Subcutaneous abdominal adipose tissue (tissue), 5 donors: Measurements from ENCODE around the gene DBF4B.

ENCODE experiments used
- H3K27ac ChIP-seq: one replicate; pipeline ENCODE4 v1.7.0; 2013; ENCODE audit warnings: low read depth, mild to moderate bottlenecking, inconsistent platforms, low read length, moderate library complexity
- H3K27me3 ChIP-seq, 5 donors: one replicate each; pipeline ENCODE4 v1.7.0; 2013; ENCODE audit warnings: low read length in 5 of 5, inconsistent platforms in 1 of 5; ENCODE audit not compliant: control insufficient read depth in 5 of 5, insufficient read depth in 4 of 5
- H3K36me3 ChIP-seq, 5 donors: one replicate each; pipeline ENCODE4 v1.7.0; 2013; ENCODE audit warnings: low read length in 5 of 5; ENCODE audit not compliant: control insufficient read depth in 5 of 5, insufficient read depth in 5 of 5
- H3K4me1 ChIP-seq, 5 donors: one replicate each; pipeline ENCODE4 v1.7.0; 2013; ENCODE audit warnings: low read length in 5 of 5, mild to moderate bottlenecking in 3 of 5, moderate library complexity in 1 of 5; ENCODE audit not compliant: control insufficient read depth in 5 of 5, insufficient read depth in 5 of 5
- H3K4me3 ChIP-seq, 5 donors: one replicate each; pipeline ENCODE4 v1.7.0; 2013; ENCODE audit warnings: low read length in 5 of 5, low read depth in 1 of 5
- H3K9ac ChIP-seq, 5 donors: one replicate each; pipeline ENCODE4 v1.7.0; 2013; ENCODE audit warnings: low read length in 5 of 5, mild to moderate bottlenecking in 4 of 5, moderate library complexity in 3 of 5
- H3K9me3 ChIP-seq, 5 donors: one replicate each; pipeline ENCODE4 v1.7.0; 2013; ENCODE audit warnings: low read length in 5 of 5; ENCODE audit not compliant: control insufficient read depth in 5 of 5
- donor health status: healthy.
- donor health status: healthy.
- donor health status: healthy.
- donor health status: healthy.
- donor health status: healthy.

DBF4B gene

GRCh38 chr17:44776628-44777393 lies 68.3 kb downstream of the DBF4B start:
- Histone ChIP-seq H3K9me3 (no peaks in the 10 kb centered on the region), H3K9ac (no peak overlapping the region), H3K27me3 (peaks cover 13 to 23% (median 14%) of the 10 kb centered on the region in 5 donors), H3K36me3 (no peaks in the 10 kb centered on the region), H3K4me3 (no peak overlapping the region), H3K4me1 (peaks cover 0 to 36% (median 26%) of the 10 kb centered on the region in 5 donors), H3K27ac (no peak overlapping the region)

- Histone ChIP-seq H3K9ac (no peak overlapping the region), H3K27ac (no peak overlapping the region), H3K36me3 (no peaks in the 10 kb centered on the region), H3K4me1 (peaks cover 0 to 44% (median 34%) of the 10 kb centered on the region in 5 donors), H3K9me3 (no peaks in the 10 kb centered on the region), H3K4me3 (no peak overlapping the region), H3K27me3 (peaks cover 9 to 19% (median 11%) of the 10 kb centered on the region in 5 donors)
Measured at GRCh38 chr17:44777394-44778348, 69.2 kb downstream of the DBF4B start.

- Histone ChIP-seq H3K4me1 (peaks cover 0 to 45% (median 35%) of the 10 kb centered on the region in 5 donors), H3K27ac (no peak overlapping the region), H3K4me3 (peak overlapping the region in 3 of 5 donors; percentile 26 to 50 (median 46)), H3K9me3 (no peaks in the 10 kb centered on the region), H3K9ac (no peak overlapping the region), H3K27me3 (peaks cover 0 to 11% (median 4%) of the 10 kb centered on the region in 5 donors), H3K36me3 (no peaks in the 10 kb centered on the region)
Measured at GRCh38 chr17:44778656-44779210, 70.3 kb downstream of the DBF4B start.

GRCh38 chr17:44779211-44780025 lies 71.0 kb downstream of the DBF4B start:
- H3K27ac ChIP-seq = no peak overlapping the region
- no peaks in the 10 kb centered on the region for H3K36me3 ChIP-seq
- peaks cover 0 to 11% (median 4%) of the 10 kb centered on the region in 5 donors for H3K27me3 ChIP-seq
- H3K9ac ChIP-seq = no peak overlapping the region
- H3K4me3 ChIP-seq = peak overlapping the region in 4 of 5 donors; percentile 26 to 50 (median 36)
- H3K4me1 ChIP-seq = peaks cover 0 to 45% (median 35%) of the 10 kb centered on the region in 5 donors
- no peaks in the 10 kb centered on the region for H3K9me3 ChIP-seq

DNA sequence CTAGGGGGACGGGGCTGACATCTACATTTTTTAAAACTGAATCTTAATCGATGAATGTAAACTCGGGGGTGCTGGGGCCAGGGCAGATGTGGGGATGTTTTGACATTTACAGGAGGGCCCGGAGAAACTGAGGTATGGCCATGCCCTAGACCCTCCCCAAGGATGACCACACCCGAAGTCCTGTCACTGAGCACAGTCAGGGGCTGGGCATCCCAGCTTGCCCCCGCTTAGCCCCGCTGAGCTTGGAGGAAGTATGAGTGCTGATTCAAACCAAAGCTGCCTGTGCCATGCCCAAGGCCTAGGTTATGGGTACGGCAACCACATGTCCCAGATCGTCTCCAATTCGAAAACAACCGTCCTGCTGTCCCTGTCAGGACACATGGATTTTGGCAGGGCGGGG lies 71.7 kb downstream of the DBF4B start:
- H3K27me3 ChIP-seq = peaks cover 0 to 11% (median 4%) of the 10 kb centered on the region in 5 donors

GRCh38 chr17:44780845-44781480 lies 72.5 kb downstream of the DBF4B start:
- H3K9ac ChIP-seq = no peak overlapping the region
- H3K4me3 ChIP-seq = no peak overlapping the region
- peaks cover 0 to 11% (median 4%) of the 10 kb centered on the region in 5 donors for H3K27me3 ChIP-seq
- H3K9me3 ChIP-seq = no peaks in the 10 kb centered on the region
- peaks cover 0 to 31% (median 26%) of the 10 kb centered on the region in 5 donors for H3K4me1 ChIP-seq
- no peaks in the 10 kb centered on the region for H3K36me3 ChIP-seq
- H3K27ac ChIP-seq = no peak overlapping the region

More for the DNA sequence above, 71.7 kb downstream of the DBF4B start:
- H3K9ac ChIP-seq = no peak overlapping the region
- no peaks in the 10 kb centered on the region for H3K9me3 ChIP-seq
- H3K36me3 ChIP-seq = no peaks in the 10 kb centered on the region
- no peak overlapping the region for H3K27ac ChIP-seq
- H3K4me3 ChIP-seq = no peak overlapping the region
- H3K4me1 ChIP-seq = peaks cover 0 to 39% (median 31%) of the 10 kb centered on the region in 5 donors

- no peak overlapping the region for H3K27ac ChIP-seq
- H3K27me3 ChIP-seq = peaks cover 0 to 11% (median 4%) of the 10 kb centered on the region in 5 donors
- H3K36me3 ChIP-seq = no peaks in the 10 kb centered on the region
- H3K9me3 ChIP-seq = no peaks in the 10 kb centered on the region
- H3K4me3 ChIP-seq = peak overlapping the region in 1 of 5 donors; percentile 17
- H3K9ac ChIP-seq = no peak overlapping the region
- peaks cover 0 to 29% (median 21%) of the 10 kb centered on the region in 5 donors for H3K4me1 ChIP-seq
Measured at GRCh38 chr17:44781551-44782325, 73.3 kb downstream of the DBF4B start.

DNA sequence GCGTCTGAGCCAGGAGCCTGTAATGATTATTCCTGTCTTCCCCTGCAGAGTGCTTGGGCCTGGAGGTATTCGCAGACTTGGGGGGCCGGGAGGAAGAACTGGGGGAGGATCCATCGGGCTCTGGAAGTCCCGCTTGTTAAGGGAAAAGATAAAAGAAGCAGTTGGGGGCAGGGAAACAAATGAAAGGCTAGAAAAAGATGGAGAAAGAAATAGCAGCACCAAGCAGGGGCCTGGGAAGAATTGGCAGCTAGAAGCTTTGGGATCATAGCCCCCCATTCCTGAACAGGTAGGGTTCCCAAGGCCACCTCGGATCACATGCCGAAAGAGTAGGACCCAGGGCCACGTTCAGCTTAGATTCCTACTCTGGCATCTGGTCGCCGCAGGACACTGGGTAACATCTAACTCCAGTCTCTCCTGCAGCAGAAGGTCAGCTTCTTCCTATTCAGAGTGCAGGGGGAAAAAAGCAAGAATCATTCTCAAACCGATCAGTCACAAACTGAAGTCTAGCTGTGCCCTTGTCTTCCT lies 73.9 kb downstream of the DBF4B start:
- Histone ChIP-seq H3K4me1 (peaks cover 0 to 36% (median 26%) of the 10 kb centered on the region in 5 donors), H3K9ac (no peak overlapping the region), H3K4me3 (no peak overlapping the region), H3K27me3 (peaks cover 0 to 9% (median 4%) of the 10 kb centered on the region in 5 donors), H3K9me3 (no peaks in the 10 kb centered on the region), H3K27ac (no peak overlapping the region), H3K36me3 (no peaks in the 10 kb centered on the region)
